Right renal pelvis (tissue), 4 donors: ENCODE results near the gene MAPRE2. TPM values are rescaled to one million over a fixed set of nuclear protein-coding genes. Genes with fewer than 3 reads are reported as not detected.

Experiments used
- DNase-seq, 4 donors: peaks; one replicate each; pipeline ENCODE4 v3.0.0-alpha.2; 2013; ENCODE audit warnings: low read depth in 4 of 4, low spot score in 3 of 4, missing footprints in 1 of 4
- polyA plus RNA-seq, 4 donors: library from polyadenylated mRNA; unstranded; fragments of 120-200 nt; gene quantifications; one replicate each; pipeline ENCODE4 v1.2.1, GENCODE V29; 2013; ENCODE audit not compliant: insufficient read length in 4 of 4

MAPRE2 gene
- 10 to 100 TPM; 28.4 to 32.2 (median 30.4) TPM for polyA plus RNA-seq

GRCh38 chr18:35040988-35041814, at the start of gene MAPRE2:
Gene MAPRE2 (plus strand): TSS chr18:35041413. CDS start chr18:35041540, 127 bp downstream.
- peak; percentile 93 to 96 (median 94) for DNase-seq

GRCh38 chr18:34991561-34991960, 49.7 kb upstream of the MAPRE2 start:
- DNase-seq: no peak

- no peak for DNase-seq
These were observed 47.9 kb upstream of the MAPRE2 start for GRCh38 chr18:34993289-34993688.

- DNase-seq: no peak
These were observed 45.5 kb upstream of the MAPRE2 start for GRCh38 chr18:34995746-34996145.

- no peak for DNase-seq
These were observed 42.6 kb upstream of the MAPRE2 start for GRCh38 chr18:34998661-34999060.

- DNase-seq: no peak
These were observed 41.4 kb upstream of the MAPRE2 start for GRCh38 chr18:34999756-35000289.

- DNase-seq: no peak
These were observed 40.8 kb upstream of the MAPRE2 start for GRCh38 chr18:35000457-35000856.

- no peak for DNase-seq
These were observed 39.1 kb upstream of the MAPRE2 start for GRCh38 chr18:35002120-35002519.

GRCh38 chr18:35005963-35006577, 35.1 kb upstream of the MAPRE2 start:
- peak; percentile 47 to 58 (median 52) for DNase-seq

- no peak for DNase-seq
These were observed 31.1 kb upstream of the MAPRE2 start for GRCh38 chr18:35010156-35010555.

GRCh38 chr18:35010993-35011392, 30.2 kb upstream of the MAPRE2 start:
- DNase-seq: no peak

- DNase-seq: no peak
These were observed 21.3 kb upstream of the MAPRE2 start for GRCh38 chr18:35019933-35020332.

- no peak for DNase-seq
These were observed 18.7 kb upstream of the MAPRE2 start for GRCh38 chr18:35022426-35023001.

- no peak for DNase-seq
These were observed 17.0 kb upstream of the MAPRE2 start for GRCh38 chr18:35024196-35024595.

- DNase-seq: peak in 2 of 4 donors; percentile 40 to 41
These were observed 16.2 kb upstream of the MAPRE2 start for GRCh38 chr18:35024965-35025364.

GRCh38 chr18:35026407-35027061, 14.7 kb upstream of the MAPRE2 start:
- DNase-seq: no peak

GRCh38 chr18:35027206-35027605, 14.0 kb upstream of the MAPRE2 start:
- DNase-seq: no peak

- no peak for DNase-seq
These were observed 12.7 kb upstream of the MAPRE2 start for GRCh38 chr18:35028536-35028935.

- DNase-seq: no peak
These were observed 12.1 kb upstream of the MAPRE2 start for GRCh38 chr18:35029103-35029502.

GRCh38 chr18:35029770-35030169, 11.4 kb upstream of the MAPRE2 start:
- no peak for DNase-seq
